ENCODE measurements around the gene PDP2. TPM values are rescaled to one million over a fixed set of nuclear protein-coding genes. Genes with fewer than 3 reads are reported as not detected.
A peak's percentile ranks its signal among the peaks of the same experiment; 100 is the strongest.
"Not testable (repeated sequence)": the region's sequence is repeated elsewhere in the genome, so short reads cannot be mapped to it uniquely, and the experiment has no call there.

PDP2 gene
- total and polyA plus RNA-seq, 2 donors from 2014 or later = 5.1 to 9.2 TPM

- intact Hi-C loops (cut with DNase I) = no loop called here
- H3K36me3 ChIP-seq (ENCODE audit: control insufficient read depth in 2 of 3, insufficient read depth in 3 of 3, low read length in 3 of 3) = peaks cover 0 to 4% (median 0%) of the 10 kb centered on the region in 3 donors
- H3K4me3 ChIP-seq (ENCODE audit: low read length in 3 of 3) = no peak overlapping the region
- no peak overlapping the region for H3K9ac ChIP-seq (ENCODE audit: low read length in 3 of 3)
- H3K27me3 ChIP-seq (ENCODE audit: control insufficient read depth, insufficient read depth, low read length) = no peaks in the 10 kb centered on the region
- H3K9me3 ChIP-seq (ENCODE audit: control insufficient read depth in 2 of 3, insufficient read depth in 1 of 3, low read length in 3 of 3) = no peaks in the 10 kb centered on the region
- DNase-seq (peak in 1 of 5 donors; percentile 49), FAIRE-seq (no peak)
- TF ChIP-seq, protein P1, sequence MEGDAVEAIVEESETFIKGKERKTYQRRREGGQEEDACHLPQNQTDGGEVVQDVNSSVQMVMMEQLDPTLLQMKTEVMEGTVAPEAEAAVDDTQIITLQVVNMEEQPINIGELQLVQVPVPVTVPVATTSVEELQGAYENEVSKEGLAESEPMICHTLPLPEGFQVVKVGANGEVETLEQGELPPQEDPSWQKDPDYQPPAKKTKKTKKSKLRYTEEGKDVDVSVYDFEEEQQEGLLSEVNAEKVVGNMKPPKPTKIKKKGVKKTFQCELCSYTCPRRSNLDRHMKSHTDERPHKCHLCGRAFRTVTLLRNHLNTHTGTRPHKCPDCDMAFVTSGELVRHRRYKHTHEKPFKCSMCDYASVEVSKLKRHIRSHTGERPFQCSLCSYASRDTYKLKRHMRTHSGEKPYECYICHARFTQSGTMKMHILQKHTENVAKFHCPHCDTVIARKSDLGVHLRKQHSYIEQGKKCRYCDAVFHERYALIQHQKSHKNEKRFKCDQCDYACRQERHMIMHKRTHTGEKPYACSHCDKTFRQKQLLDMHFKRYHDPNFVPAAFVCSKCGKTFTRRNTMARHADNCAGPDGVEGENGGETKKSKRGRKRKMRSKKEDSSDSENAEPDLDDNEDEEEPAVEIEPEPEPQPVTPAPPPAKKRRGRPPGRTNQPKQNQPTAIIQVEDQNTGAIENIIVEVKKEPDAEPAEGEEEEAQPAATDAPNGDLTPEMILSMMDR (IDR thresholded peaks at IDR 0.05; ENCODE audit: borderline replicate concordance, extremely low read depth, insufficient read depth) = no peak
- H3K27ac ChIP-seq (ENCODE audit: low read depth in 2 of 2, low read length in 2 of 2) = no peak overlapping the region
- peaks cover 0 to 24% (median 14%) of the 10 kb centered on the region in 3 donors for H3K4me1 ChIP-seq (ENCODE audit: control insufficient read depth in 2 of 3, insufficient read depth in 2 of 3, low read depth in 1 of 3, low read length in 3 of 3)
Measured at GRCh38 chr16:66932076-66932475, 51.8 kb downstream of the PDP2 start.

- no peak for FAIRE-seq
- H3K4me1 ChIP-seq (ENCODE audit: control insufficient read depth in 2 of 3, insufficient read depth in 2 of 3, low read depth in 1 of 3, low read length in 3 of 3) = peaks cover 0 to 29% (median 18%) of the 10 kb centered on the region in 3 donors
Measured at GRCh38 chr16:66933776-66934137, 53.4 kb downstream of the PDP2 start.

DNA sequence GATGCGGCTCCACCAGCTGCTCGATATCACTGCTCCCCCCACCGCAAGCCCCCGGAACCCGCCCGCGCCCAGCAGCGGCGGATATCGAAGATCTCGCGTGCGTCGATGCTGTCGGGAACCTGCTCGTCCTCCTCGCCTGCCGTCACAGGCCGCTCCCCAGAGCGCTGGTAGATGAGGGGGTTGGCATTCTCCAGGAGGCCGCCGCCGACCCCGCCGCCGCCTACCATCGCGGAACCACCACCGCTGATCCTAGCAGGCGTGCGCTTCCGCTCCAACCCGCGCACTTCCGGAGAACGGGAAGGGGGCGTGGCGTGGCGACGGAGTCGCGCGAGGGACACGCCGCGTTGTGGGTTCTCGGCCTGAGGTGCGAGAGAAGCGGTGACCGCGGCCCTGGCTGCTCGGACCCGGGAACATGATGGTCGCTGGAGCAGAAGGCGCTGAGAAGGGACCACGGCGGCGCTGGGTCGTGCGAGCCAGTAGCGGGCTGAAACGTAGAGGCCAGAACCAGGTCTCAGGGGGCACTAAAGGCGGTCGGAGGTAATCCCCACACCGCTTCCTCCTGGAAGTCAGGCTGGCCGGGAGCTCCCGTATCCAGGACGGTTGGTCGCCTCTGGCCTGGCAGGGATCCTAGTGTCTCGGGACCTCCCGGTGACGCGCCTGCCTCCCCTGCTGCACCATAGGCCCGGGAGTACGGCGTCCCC lies 54.0 kb downstream of the PDP2 start, which contains the start of gene CIAO2B:
Gene CIAO2B (minus strand): TSS at position 265 of the 701 bp plus-strand sequence. CDS start 38 bp downstream, at position 227.
- TF ChIP-seq, protein P1 (IDR thresholded peaks at IDR 0.05; ENCODE audit: borderline replicate concordance, extremely low read depth, insufficient read depth) = no peak
- DNase-seq (peak; percentile 90 to 96 (median 94)), FAIRE-seq (no peak)

More at GRCh38 chr16:66933776-66934137, 53.4 kb downstream of the PDP2 start:
- H3K27me3 ChIP-seq (ENCODE audit: control insufficient read depth, insufficient read depth, low read length) = no peaks in the 10 kb centered on the region
- H3K27ac ChIP-seq (ENCODE audit: low read depth in 2 of 2, low read length in 2 of 2) = peak overlapping the region; percentile 92 to 97
- TF ChIP-seq, protein P1 (IDR thresholded peaks at IDR 0.05; ENCODE audit: borderline replicate concordance, extremely low read depth, insufficient read depth) = no peak
- peak in 1 of 5 donors; percentile 38 for DNase-seq
- intact Hi-C loops (cut with DNase I) = no loop called here
- peak overlapping the region; percentile 92 to 97 (median 96) for H3K4me3 ChIP-seq (ENCODE audit: low read length in 3 of 3)
- peak overlapping the region; percentile 50 to 96 (median 86) for H3K9ac ChIP-seq (ENCODE audit: low read length in 3 of 3)
- H3K36me3 ChIP-seq (ENCODE audit: control insufficient read depth in 2 of 3, insufficient read depth in 3 of 3, low read length in 3 of 3) = peaks cover 0 to 13% (median 8%) of the 10 kb centered on the region in 3 donors
- H3K9me3 ChIP-seq (ENCODE audit: control insufficient read depth in 2 of 3, insufficient read depth in 1 of 3, low read length in 3 of 3) = no peaks in the 10 kb centered on the region

DNA sequence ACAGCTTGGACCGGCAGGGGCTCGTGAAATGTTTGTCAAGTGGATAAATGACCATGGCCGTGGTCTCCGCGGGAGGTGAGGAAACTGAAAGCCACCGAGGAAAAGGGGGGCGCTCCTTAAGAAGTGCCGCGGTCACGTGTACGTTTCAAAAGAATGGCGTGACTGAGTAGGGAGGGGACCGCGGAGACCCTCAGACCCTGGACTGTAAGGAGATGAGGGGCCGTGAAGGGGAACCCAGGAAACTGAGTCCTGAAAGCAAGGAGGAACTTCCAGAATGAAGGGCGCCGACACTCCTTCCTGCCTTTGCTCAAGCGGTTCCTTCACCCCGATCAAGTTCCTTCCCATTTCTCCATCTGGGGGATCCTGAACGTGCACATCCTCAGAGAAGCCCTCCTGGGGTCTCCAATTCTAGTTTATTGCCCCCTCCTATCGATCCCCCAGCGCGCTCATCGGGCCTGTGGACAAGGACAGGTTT lies 54.6 kb downstream of the PDP2 start:
- not testable (repeated sequence) for H3K9me3 ChIP-seq (ENCODE audit: control insufficient read depth in 2 of 3, insufficient read depth in 1 of 3, low read length in 3 of 3); FAIRE-seq
- peaks cover 0 to 29% (median 24%) of the 10 kb centered on the region in 3 donors for H3K4me1 ChIP-seq (ENCODE audit: control insufficient read depth in 2 of 3, insufficient read depth in 2 of 3, low read depth in 1 of 3, low read length in 3 of 3)

More for the DNA sequence above, 54.0 kb downstream of the PDP2 start, which contains the start of gene CIAO2B:
- intact Hi-C loops (cut with DNase I) = no loop called here
- H3K36me3 ChIP-seq (ENCODE audit: control insufficient read depth in 2 of 3, insufficient read depth in 3 of 3, low read length in 3 of 3) = peaks cover 0 to 18% (median 13%) of the 10 kb centered on the region in 3 donors
- peaks cover 0 to 29% (median 23%) of the 10 kb centered on the region in 3 donors for H3K4me1 ChIP-seq (ENCODE audit: control insufficient read depth in 2 of 3, insufficient read depth in 2 of 3, low read depth in 1 of 3, low read length in 3 of 3)
- H3K27me3 ChIP-seq (ENCODE audit: control insufficient read depth, insufficient read depth, low read length) = no peaks in the 10 kb centered on the region
- peak within 1 kb of the TSS; percentile 92 to 97 (median 96) for H3K4me3 ChIP-seq (ENCODE audit: low read length in 3 of 3)
- H3K9me3 ChIP-seq (ENCODE audit: control insufficient read depth in 2 of 3, insufficient read depth in 1 of 3, low read length in 3 of 3) = no peaks in the 10 kb centered on the region
- peak within 1 kb of the TSS; percentile 92 to 97 for H3K27ac ChIP-seq (ENCODE audit: low read depth in 2 of 2, low read length in 2 of 2)
- peak within 1 kb of the TSS; percentile 86 to 96 (median 90) for H3K9ac ChIP-seq (ENCODE audit: low read length in 3 of 3)

More for the DNA sequence above, 54.6 kb downstream of the PDP2 start:
- DNase-seq = peak in 1 of 5 donors; percentile 19
- H3K9ac ChIP-seq (ENCODE audit: low read length in 3 of 3) = peak overlapping the region; percentile 23 to 96 (median 86)
- peak overlapping the region; percentile 92 to 97 for H3K27ac ChIP-seq (ENCODE audit: low read depth in 2 of 2, low read length in 2 of 2)
- H3K27me3 ChIP-seq (ENCODE audit: control insufficient read depth, insufficient read depth, low read length); intact Hi-C loops (cut with DNase I): not testable (repeated sequence)
- peak overlapping the region; percentile 92 to 97 (median 96) for H3K4me3 ChIP-seq (ENCODE audit: low read length in 3 of 3)
- peaks cover 0 to 24% (median 13%) of the 10 kb centered on the region in 3 donors for H3K36me3 ChIP-seq (ENCODE audit: control insufficient read depth in 2 of 3, insufficient read depth in 3 of 3, low read length in 3 of 3)

Data from kidney (tissue), 14 donors.